Colonic mucosa (tissue), 4 donors: ENCODE data around the gene AADACL3. TPM values are rescaled to one million over a fixed set of nuclear protein-coding genes. Genes with fewer than 3 reads are reported as not detected.

Experiments used
- DNase-seq: peaks from one replicate; pipeline ENCODE4 v3.0.0-alpha.2; 2020
- H3K27ac ChIP-seq: fragments of 200-600 bp; one replicate; pipeline ENCODE4 v1.8.0; 2021
- H3K27me3 ChIP-seq: fragments of 200-600 bp; one replicate; pipeline ENCODE4 v1.8.0; 2021
- H3K36me3 ChIP-seq: fragments of 200-600 bp; one replicate; pipeline ENCODE4 v1.8.0; 2021
- H3K4me1 ChIP-seq: fragments of 200-600 bp; one replicate; pipeline ENCODE4 v1.8.0; 2021; ENCODE audit warnings: mild to moderate bottlenecking
- H3K4me3 ChIP-seq: fragments of 200-600 bp; one replicate; pipeline ENCODE4 v1.8.0; 2021
- H3K9ac ChIP-seq, 2 donors: one replicate each; pipeline ENCODE4 v1.7.0; 2013; ENCODE audit warnings: control low read depth in 2 of 2, low read depth in 2 of 2, low read length in 2 of 2
- H3K9me3 ChIP-seq: fragments of 200-600 bp; one replicate; pipeline ENCODE4 v1.8.0; 2021
- intact Hi-C: fragments of 100-400 bp; cut with DNase I; formaldehyde crosslinking; loops from one replicate; pipeline ENCODE4 v1.14.1; 2022
- total RNA-seq, 2 donors: library from RNA; stranded (reverse); fragmentation: NEBNext Ultra II Directional in 1 of 2; extraction: Animal tissue kit (Norgen Biotek cat#: 25700) in 1 of 2; gene quantifications; one replicate each; pipeline ENCODE4 v1.2.1, GENCODE V29; 2021
- TF ChIP-seq, protein P1 (sequence below): fragments of 200-600 bp; IDR thresholded peaks from one replicate; pipeline ENCODE4 v1.8.0; 2022; ENCODE audit warnings: antibody characterized with exemption, mild to moderate bottlenecking
- donor health status: healthy.
- donor health status: DM: no; HTN: no; CAD: no.
- donor health status: DM: no; HTN: no; CAD: no.

AADACL3 gene
- total RNA-seq, 2 donors from 2014 or later: not detected

DNA sequence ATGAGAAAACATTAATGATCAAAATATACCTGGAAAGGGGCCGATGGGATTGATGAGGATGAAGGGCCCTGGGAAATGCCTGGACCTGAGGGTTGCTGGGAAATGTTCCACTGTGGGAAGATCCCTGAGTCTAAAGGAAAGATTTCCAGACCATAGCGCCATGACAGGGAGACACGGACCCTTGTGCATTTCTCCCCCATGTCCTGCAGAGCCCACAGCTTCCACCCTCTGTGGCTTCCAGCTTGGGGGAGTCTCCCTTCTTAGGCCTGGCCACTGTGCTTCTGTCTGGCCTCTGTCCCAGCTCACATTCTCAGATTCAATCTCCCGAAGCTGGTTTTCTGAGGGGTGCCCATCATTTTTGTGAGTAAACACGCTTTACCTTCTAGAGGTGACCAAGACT, 56.6 kb downstream of the AADACL3 start:
- DNase-seq: no peak
- TF ChIP-seq, protein P1, sequence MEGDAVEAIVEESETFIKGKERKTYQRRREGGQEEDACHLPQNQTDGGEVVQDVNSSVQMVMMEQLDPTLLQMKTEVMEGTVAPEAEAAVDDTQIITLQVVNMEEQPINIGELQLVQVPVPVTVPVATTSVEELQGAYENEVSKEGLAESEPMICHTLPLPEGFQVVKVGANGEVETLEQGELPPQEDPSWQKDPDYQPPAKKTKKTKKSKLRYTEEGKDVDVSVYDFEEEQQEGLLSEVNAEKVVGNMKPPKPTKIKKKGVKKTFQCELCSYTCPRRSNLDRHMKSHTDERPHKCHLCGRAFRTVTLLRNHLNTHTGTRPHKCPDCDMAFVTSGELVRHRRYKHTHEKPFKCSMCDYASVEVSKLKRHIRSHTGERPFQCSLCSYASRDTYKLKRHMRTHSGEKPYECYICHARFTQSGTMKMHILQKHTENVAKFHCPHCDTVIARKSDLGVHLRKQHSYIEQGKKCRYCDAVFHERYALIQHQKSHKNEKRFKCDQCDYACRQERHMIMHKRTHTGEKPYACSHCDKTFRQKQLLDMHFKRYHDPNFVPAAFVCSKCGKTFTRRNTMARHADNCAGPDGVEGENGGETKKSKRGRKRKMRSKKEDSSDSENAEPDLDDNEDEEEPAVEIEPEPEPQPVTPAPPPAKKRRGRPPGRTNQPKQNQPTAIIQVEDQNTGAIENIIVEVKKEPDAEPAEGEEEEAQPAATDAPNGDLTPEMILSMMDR: no peak
- intact Hi-C loops: no loop called here
- Histone ChIP-seq H3K4me1 (no peaks in the 10 kb centered on the region), H3K27me3 (no peaks in the 10 kb centered on the region), H3K9ac (no peak overlapping the region), H3K4me3 (no peak overlapping the region), H3K9me3 (no peaks in the 10 kb centered on the region), H3K27ac (no peak overlapping the region), H3K36me3 (no peaks in the 10 kb centered on the region)

DNA sequence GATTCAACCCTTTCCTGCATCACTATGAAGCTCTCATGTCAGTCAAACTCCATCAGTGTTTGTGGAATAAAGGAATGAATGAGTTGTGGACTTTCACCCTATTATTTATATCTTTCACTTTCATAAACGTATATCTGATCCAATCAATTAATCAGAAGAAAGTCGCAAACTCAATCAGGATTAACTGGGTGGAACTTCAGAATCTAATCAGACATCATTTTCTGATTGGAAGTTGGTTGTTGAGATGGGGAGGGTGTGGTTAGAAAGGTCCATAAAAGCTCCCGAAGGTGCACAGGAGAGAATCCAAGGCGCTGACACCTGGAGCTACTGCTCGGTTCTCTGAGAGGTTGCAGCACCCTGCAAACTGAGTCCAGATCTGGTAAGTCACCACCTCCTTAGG, 57.5 kb downstream of the AADACL3 start, which contains the start of gene PRAMEF12:
TSS of gene PRAMEF12 (plus strand) at position 301 of the 400 bp plus-strand sequence. CDS start 1,130 bp downstream, outside the sequence.
- DNase-seq: no peak
- Histone ChIP-seq H3K4me1 (no peaks in the 10 kb centered on the region), H3K9me3 (no peaks in the 10 kb centered on the region), H3K4me3 (no peak within 1 kb of the TSS), H3K27ac (no peak within 1 kb of the TSS), H3K27me3 (no peaks in the 10 kb centered on the region), H3K36me3 (no peaks in the 10 kb centered on the region), H3K9ac (no peak within 1 kb of the TSS)
- TF ChIP-seq, protein P1: no peak
- intact Hi-C loops: no loop called here

DNA sequence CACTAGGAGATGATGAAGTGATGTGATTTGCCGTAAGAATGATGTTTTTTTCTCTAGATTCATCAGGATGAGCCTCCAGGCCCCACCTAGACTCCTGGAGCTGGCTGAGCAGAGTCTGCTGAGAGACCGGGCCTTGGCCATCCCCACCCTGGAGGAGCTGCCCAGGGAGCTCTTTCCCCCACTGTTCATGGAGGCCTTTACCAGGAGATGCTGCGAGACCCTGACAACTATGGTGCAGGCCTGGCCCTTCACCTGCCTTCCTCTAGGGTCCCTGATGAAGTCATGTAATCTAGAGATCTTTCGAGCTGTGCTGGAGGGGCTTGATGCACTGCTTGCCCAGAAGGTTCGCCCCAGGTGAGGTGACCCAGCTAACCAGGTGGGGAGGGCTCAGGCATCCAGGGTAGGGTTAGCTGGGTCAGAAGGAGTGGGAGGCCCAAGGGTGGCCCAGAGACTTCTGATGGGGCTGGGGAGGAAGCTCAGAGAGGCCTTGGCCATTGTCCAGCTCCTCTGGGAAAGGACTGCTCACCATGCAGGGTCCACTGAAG, 59.0 kb downstream of the AADACL3 start:
- Histone ChIP-seq H3K27me3 (no peaks in the 10 kb centered on the region), H3K4me3 (no peak overlapping the region), H3K27ac (no peak overlapping the region), H3K4me1 (no peaks in the 10 kb centered on the region), H3K9me3 (no peaks in the 10 kb centered on the region), H3K36me3 (no peaks in the 10 kb centered on the region), H3K9ac (no peak overlapping the region)
- no peak for DNase-seq
- TF ChIP-seq, protein P1: no peak
- intact Hi-C loops: no loop called here

DNA sequence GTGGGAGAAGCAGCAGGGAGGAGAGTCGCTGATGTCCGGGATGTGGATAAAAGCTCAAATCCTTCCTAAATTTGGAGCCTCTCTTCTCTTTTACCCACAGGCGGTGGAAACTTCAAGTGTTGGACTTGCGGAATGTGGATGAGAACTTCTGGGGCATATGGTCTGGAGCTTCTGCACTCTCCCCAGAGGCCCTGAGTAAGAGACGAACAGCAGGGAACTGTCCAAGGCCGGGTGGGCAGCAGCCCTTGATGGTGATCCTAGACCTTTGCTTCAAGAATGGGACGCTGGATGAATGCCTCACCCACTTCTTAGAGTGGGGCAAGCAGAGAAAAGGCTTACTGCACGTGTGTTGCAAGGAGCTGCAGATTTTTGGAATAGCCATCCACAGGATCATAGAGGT, 59.5 kb downstream of the AADACL3 start:
- Histone ChIP-seq H3K4me3 (no peak overlapping the region), H3K36me3 (no peaks in the 10 kb centered on the region), H3K9me3 (no peaks in the 10 kb centered on the region), H3K9ac (no peak overlapping the region), H3K27ac (no peak overlapping the region), H3K4me1 (no peaks in the 10 kb centered on the region), H3K27me3 (no peaks in the 10 kb centered on the region)
- DNase-seq: no peak
- intact Hi-C loops: no loop called here
- TF ChIP-seq, protein P1: no peak

DNA sequence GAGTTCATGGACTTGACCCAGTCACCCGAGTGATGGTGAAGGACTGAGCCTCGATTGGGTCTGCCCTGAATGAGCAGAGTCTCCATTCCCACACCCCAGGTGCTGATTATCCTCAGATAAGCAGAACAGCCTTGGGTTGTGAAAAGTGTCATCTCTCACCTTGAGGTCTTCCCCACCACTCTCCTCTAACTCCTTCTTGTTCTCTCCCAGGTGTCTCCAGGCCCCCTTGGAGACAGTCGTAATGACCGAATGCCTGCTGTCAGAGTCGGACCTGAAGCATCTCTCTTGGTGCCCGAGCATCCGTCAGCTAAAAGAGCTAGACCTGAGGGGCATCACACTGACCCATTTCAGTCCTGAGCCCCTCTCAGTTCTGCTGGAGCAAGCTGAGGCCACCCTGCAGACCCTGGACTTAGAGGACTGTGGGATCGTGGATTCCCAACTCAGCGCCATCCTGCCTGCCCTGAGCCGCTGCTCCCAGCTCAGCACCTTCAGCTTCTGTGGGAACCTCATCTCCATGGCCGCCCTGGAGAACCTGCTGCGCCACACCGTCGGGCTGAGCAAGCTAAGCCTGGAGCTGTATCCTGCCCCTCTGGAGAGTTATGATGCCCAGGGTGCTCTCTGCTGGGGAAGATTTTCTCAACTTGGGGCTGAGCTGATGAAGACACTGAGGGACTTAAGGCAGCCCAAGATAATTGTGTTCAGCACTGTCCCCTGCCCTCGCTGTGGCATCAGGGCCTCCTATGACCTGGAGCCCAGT, 61.1 kb downstream of the AADACL3 start:
- Histone ChIP-seq H3K27ac (no peak overlapping the region), H3K27me3 (no peaks in the 10 kb centered on the region), H3K4me1 (no peaks in the 10 kb centered on the region), H3K4me3 (no peak overlapping the region), H3K9ac (no peak overlapping the region), H3K36me3 (no peaks in the 10 kb centered on the region), H3K9me3 (no peaks in the 10 kb centered on the region)
- DNase-seq: no peak
- intact Hi-C loops: no loop called here
- TF ChIP-seq, protein P1: no peak

Other genes starting within 250 kb of the AADACL3 start
- gene DHRS3, start 97.9 kb upstream of the AADACL3 start, total RNA-seq: 100 to 1,000 TPM in 1 of 2 donors, 10 to 100 TPM in 1; 69.6 to 120 TPM
- gene AADACL4, start 72.0 kb upstream of the AADACL3 start, total RNA-seq: not detected
- not detected for gene CFAP107, start 30.1 kb downstream of the AADACL3 start, total RNA-seq
- not detected for gene PRAMEF12, start 57.6 kb downstream of the AADACL3 start, total RNA-seq
- not detected for gene PRAMEF1, start 75.3 kb downstream of the AADACL3 start, total RNA-seq
- not detected for gene PRAMEF11, start 115.3 kb downstream of the AADACL3 start, total RNA-seq
- not detected for gene HNRNPCL1, start 132.6 kb downstream of the AADACL3 start, total RNA-seq
- not detected for gene PRAMEF2, start 141.0 kb downstream of the AADACL3 start, total RNA-seq
- gene PRAMEF4, start 170.1 kb downstream of the AADACL3 start, total RNA-seq: not detected
- gene PRAMEF10, start 182.2 kb downstream of the AADACL3 start, total RNA-seq: not detected
- gene PRAMEF7, start 200.5 kb downstream of the AADACL3 start, total RNA-seq: not detected
- not detected for gene PRAMEF6, start 231.5 kb downstream of the AADACL3 start, total RNA-seq